ENCODE measurements around the gene LMAN1. TPM values are rescaled to one million over a fixed set of nuclear protein-coding genes. Genes with fewer than 3 reads are reported as not detected.
A peak's percentile ranks its signal among the peaks of the same experiment; 100 is the strongest.

Gene LMAN1
- total and polyA plus RNA-seq, 2 experiments from 2014 or later, result 111 to 134 TPM

DNA sequence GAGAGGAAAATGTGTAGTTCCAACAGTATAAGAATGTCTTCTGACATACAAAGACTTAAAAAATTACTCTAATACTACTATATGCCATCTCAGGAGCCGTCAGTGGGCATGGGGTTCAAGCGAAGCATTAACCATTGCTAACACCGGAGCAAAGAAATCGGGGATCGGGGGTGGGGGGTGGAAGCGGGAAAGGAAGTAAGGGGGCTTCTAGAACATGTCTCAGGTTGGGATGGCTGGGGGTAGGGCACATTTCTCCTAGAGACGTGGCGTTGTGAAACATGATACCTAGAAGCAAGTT lies 702 bp downstream of the LMAN1 start:
- Histone ChIP-seq H2AFZ (peak overlapping the region; percentile 50; the same call in 1 of the 2 replicates), H3K4me1 (ENCODE audit: insufficient read depth) (peaks cover 15% of the 10 kb centered on the region), H3K27me3 (ENCODE audit: insufficient read depth) (peaks cover 17% of the 10 kb centered on the region), H3K36me3 (ENCODE audit: insufficient read depth) (peaks cover 17% of the 10 kb centered on the region), H3K27ac (ENCODE audit: low read depth) (peak overlapping the region; percentile 86; the same call in 1 of the 2 replicates), H3K9me2 (ENCODE audit: insufficient read depth) (no peaks in the 10 kb centered on the region), H3F3A (replicated peaks; ENCODE audit: low read depth) (no peaks in the 10 kb centered on the region), H4K20me1 (replicated peaks; ENCODE audit: insufficient read depth) (peaks cover 3% of the 10 kb centered on the region; the same call in 1 of the 2 replicates), H3K4me2 (peak overlapping the region; percentile 89), H3K79me2 (replicated peaks; ENCODE audit: insufficient read depth) (peaks cover 34% of the 10 kb centered on the region), H3K4me3 (peak overlapping the region; percentile 94)
- Mint-ChIP-seq H3K9me3 (no peaks in the 10 kb centered on the region), H3K4me3 (peak overlapping the region; percentile 98), H3K36me3 (ENCODE audit: low read depth) (peaks cover 12% of the 10 kb centered on the region), H3K4me1 (peaks cover 5% of the 10 kb centered on the region), H3K27ac (peak overlapping the region; percentile 97), H3K27me3 (ENCODE audit: insufficient read depth, low read depth, poor library complexity) (peaks cover 3% of the 10 kb centered on the region)
- DNase-seq (ENCODE audit: low spot score) (no peak), ATAC-seq (no peak)
- no peak for TF ChIP-seq ZNF114 (CRISPR knock-in tag; IDR thresholded peaks at IDR 0.05)
- no peak for TF ChIP-seq JUNB (IDR thresholded peaks at IDR 0.05; ENCODE audit: unreplicated experiment)
- no peak for TF ChIP-seq EZH2 (IDR thresholded peaks at IDR 0.05; ENCODE audit: low read depth, unreplicated experiment)
- TF ChIP-seq STAT1 (IDR thresholded peaks at IDR 0.05; ENCODE audit: unreplicated experiment), result no peak
- no peak for TF ChIP-seq NANOG (IDR thresholded peaks at IDR 0.05; ENCODE audit: borderline replicate concordance)
- TF ChIP-seq ZNF462 (CRISPR knock-in tag; IDR thresholded peaks at IDR 0.05), result no peak
- no peak for TF ChIP-seq CREB1 (CRISPR knock-in tag; IDR thresholded peaks at IDR 0.05; ENCODE audit: low read depth)
- no peak for TF ChIP-seq ETS1 (IDR thresholded peaks at IDR 0.05)
- no peak for TF ChIP-seq REST (IDR thresholded peaks at IDR 0.05; ENCODE audit: unreplicated experiment)
- TF ChIP-seq EZH2phosphoT487 (IDR thresholded peaks at IDR 0.05; ENCODE audit: unreplicated experiment), result no peak
- TF ChIP-seq CTCF (conservative IDR thresholded peaks at IDR 0.05; ENCODE audit: low read depth in 2 of 2), result no peak
